DOHH2 (cell line): ENCODE results near the gene RNF34.

Source experiments
- EZH2phosphoT487 ChIP-seq: fragments of 200-600 bp; sonication (generic); IDR thresholded peaks from 2 replicates; pipeline ENCODE4 v1.6.1; 2017; ENCODE audit warnings: borderline replicate concordance, mild to moderate bottlenecking, antibody characterized with exemption, low read length, moderate library complexity, mixed read lengths
- TF ChIP-seq, protein P1 (sequence below): fragments of 200-600 bp; sonication (generic); IDR thresholded peaks from one replicate; pipeline ENCODE4 v1.5.1; 2014; ENCODE audit warnings: antibody characterized with exemption, mild to moderate bottlenecking, low read depth, low read length; ENCODE audit not compliant: poor library complexity, severe bottlenecking

- TF ChIP-seq, protein P1, sequence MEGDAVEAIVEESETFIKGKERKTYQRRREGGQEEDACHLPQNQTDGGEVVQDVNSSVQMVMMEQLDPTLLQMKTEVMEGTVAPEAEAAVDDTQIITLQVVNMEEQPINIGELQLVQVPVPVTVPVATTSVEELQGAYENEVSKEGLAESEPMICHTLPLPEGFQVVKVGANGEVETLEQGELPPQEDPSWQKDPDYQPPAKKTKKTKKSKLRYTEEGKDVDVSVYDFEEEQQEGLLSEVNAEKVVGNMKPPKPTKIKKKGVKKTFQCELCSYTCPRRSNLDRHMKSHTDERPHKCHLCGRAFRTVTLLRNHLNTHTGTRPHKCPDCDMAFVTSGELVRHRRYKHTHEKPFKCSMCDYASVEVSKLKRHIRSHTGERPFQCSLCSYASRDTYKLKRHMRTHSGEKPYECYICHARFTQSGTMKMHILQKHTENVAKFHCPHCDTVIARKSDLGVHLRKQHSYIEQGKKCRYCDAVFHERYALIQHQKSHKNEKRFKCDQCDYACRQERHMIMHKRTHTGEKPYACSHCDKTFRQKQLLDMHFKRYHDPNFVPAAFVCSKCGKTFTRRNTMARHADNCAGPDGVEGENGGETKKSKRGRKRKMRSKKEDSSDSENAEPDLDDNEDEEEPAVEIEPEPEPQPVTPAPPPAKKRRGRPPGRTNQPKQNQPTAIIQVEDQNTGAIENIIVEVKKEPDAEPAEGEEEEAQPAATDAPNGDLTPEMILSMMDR, result no peak
- no peak for TF ChIP-seq EZH2phosphoT487
Observed at GRCh38 chr12:121452340-121452984, 52.5 kb downstream of the RNF34 start.
